Measurements from ENCODE around the gene EME2.

DNA sequence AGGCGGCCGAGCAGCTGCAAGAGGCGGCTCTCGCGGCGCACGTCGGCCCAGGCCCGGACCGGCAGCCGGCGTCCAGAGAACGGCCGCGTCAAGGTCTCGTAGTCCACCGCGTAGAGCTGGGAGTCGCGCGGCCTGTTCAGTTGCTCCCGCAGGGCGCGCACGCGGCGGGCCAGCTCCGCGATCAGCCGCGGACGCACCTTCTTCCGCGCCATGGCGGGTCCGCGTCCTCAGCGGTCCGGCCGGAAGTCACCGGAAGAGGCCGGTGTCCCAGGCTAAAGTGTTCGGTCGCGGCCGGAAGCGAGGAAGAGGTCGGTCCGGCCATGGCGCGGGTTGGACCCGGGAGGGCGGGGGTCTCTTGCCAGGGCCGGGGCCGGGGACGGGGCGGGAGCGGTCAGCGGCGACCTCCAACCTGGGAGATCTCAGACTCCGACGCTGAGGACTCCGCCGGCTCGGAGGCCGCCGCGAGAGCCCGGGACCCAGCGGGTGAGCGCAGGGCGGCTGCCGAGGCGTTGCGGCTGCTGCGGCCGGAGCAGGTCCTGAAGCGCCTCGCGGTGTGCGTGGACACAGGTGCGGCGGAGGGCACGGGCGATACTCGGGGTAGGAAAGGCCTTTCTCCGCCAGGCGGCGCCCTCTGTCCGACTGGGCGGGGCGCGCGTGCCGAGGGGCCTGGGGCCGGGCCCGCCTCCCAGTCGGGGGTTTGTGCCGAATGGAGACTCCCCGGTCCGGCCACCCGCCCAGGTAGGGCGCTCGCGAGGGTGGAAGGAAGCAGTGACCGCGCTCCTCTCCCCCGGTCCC is 495 bp downstream of the EME2 start, which contains the start of gene MRPS34:
- TF ChIP-seq ZNF776 (CRISPR knock-in tag; IDR thresholded peaks at IDR 0.05) (peak; percentile 11; the same call in 1 of the 2 replicates), SAFB2 (CRISPR knock-in tag; IDR thresholded peaks at IDR 0.05; ENCODE audit: borderline replicate concordance, low read depth) (peak; percentile 86; the same call in 1 of the 2 replicates), RXRA (CRISPR knock-in tag; IDR thresholded peaks at IDR 0.05) (peak; percentile 79), RAD21 (CRISPR knock-in tag; IDR thresholded peaks at IDR 0.05) (peak; percentile 87), BORCS8-MEF2B (CRISPR knock-in tag; IDR thresholded peaks at IDR 0.05) (peak; percentile 87), TAF1 (CRISPR knock-in tag; IDR thresholded peaks at IDR 0.05) (peak; percentile 99), CTCF (CRISPR knock-in tag; IDR thresholded peaks at IDR 0.05) (peak; percentile 91), MTA3 (CRISPR knock-in tag; IDR thresholded peaks at IDR 0.05) (no peak), ZBTB33 (CRISPR knock-in tag; IDR thresholded peaks at IDR 0.05) (0 out of 2 replicates have a peak, but pooled peaks have one; percentile 10), CBX1 (IDR thresholded peaks at IDR 0.05; ENCODE audit: low read depth) (peak; percentile 51), ZNF318 (CRISPR knock-in tag; IDR thresholded peaks at IDR 0.05) (no peak; the same call in 1 of the 2 replicates), ZNF547 (CRISPR knock-in tag; IDR thresholded peaks at IDR 0.05) (peak; percentile 65), CBFB (CRISPR knock-in tag; IDR thresholded peaks at IDR 0.05) (peak; percentile 91)

All from HepG2 (cell line).